SU-DHL-6 (cell line): Measurements from ENCODE around the gene SLC16A3.
A peak's percentile ranks its signal among the peaks of the same experiment; 100 is the strongest.

Experiments
- H2AFZ ChIP-seq: fragments of 200-600 bp; sonication (generic); 2 replicates; pipeline ENCODE4 v1.6.1; 2014; ENCODE audit warnings: low read depth, mild to moderate bottlenecking, moderate library complexity, mixed read lengths, antibody characterized with exemption, low read length; ENCODE audit not compliant: severe bottlenecking
- H3F3A ChIP-seq: fragments of 200-600 bp; shearing (Covaris generic); 2 replicates; pipeline ENCODE4 v1.6.0; 2016; ENCODE audit warnings: antibody characterized with exemption, mild to moderate bottlenecking; ENCODE audit not compliant: insufficient read depth
- H3K27ac ChIP-seq: fragments of 200-600 bp; sonication (generic); 2 replicates; pipeline ENCODE4 v1.5.1; 2016; ENCODE audit warnings: low read depth, mild to moderate bottlenecking, low read length, moderate library complexity, mixed read lengths
- H3K27me3 ChIP-seq: fragments of 200-600 bp; sonication (generic), shearing (Covaris generic); 2 replicates; pipeline ENCODE4 v1.6.0; 2014; ENCODE audit warnings: mild to moderate bottlenecking, low read length
- H3K36me3 ChIP-seq: fragments of 200-600 bp; sonication (generic); 2 replicates; pipeline ENCODE4 v1.6.1; 2014; ENCODE audit warnings: mild to moderate bottlenecking, low read length, mixed read lengths
- H3K4me2 ChIP-seq: fragments of 300-600, 200-600 bp; shearing (Covaris generic), sonication (generic); 2 replicates; pipeline ENCODE4 v1.6.0; 2014; ENCODE audit warnings: low read length, low read depth, mild to moderate bottlenecking; ENCODE audit not compliant: poor library complexity, severe bottlenecking
- H3K4me3 ChIP-seq: fragments of 200-600 bp; sonication (generic); 2 replicates; pipeline ENCODE4 v1.5.1; 2014; ENCODE audit warnings: antibody characterized with exemption, low read length, mild to moderate bottlenecking, mixed read lengths; ENCODE audit not compliant: insufficient read depth, poor library complexity, severe bottlenecking
- H3K79me2 ChIP-seq: fragments of 200-600 bp; sonication (generic); 2 replicates; pipeline ENCODE4 v1.6.1; 2014; ENCODE audit warnings: mild to moderate bottlenecking, low read length, moderate library complexity; ENCODE audit not compliant: insufficient read depth
- H3K9ac ChIP-seq: fragments of 200-600 bp; sonication (generic); 2 replicates; pipeline ENCODE4 v1.7.0; 2014; ENCODE audit warnings: mild to moderate bottlenecking, low read length
- H3K9me2 ChIP-seq: fragments of 200-600 bp; sonication (generic); replicated peaks from 2 replicates; pipeline ENCODE4 v1.6.1; 2014; ENCODE audit warnings: low read length; ENCODE audit not compliant: insufficient read depth
- H3K9me3 ChIP-seq: fragments of 200-600 bp; sonication (generic); 2 replicates; pipeline ENCODE4 v1.6.1; 2014; ENCODE audit warnings: low read length, mixed read lengths; ENCODE audit not compliant: insufficient read depth
- H4K20me1 ChIP-seq: fragments of 200-600 bp; sonication (generic); 2 replicates; pipeline ENCODE4 v1.6.1; 2014; ENCODE audit warnings: low read depth, mild to moderate bottlenecking, antibody characterized with exemption, low read length, moderate library complexity, mixed read lengths
- CTCF ChIP-seq: fragments of 200-600 bp; sonication (generic); IDR thresholded peaks from one replicate; pipeline ENCODE4 v1.5.1; 2017; ENCODE audit warnings: antibody characterized with exemption, mild to moderate bottlenecking, low read length, moderate library complexity; ENCODE audit not compliant: insufficient read depth, poor library complexity, severe bottlenecking
- EZH2phosphoT487 ChIP-seq: fragments of 200-600 bp; sonication (generic), shearing (Covaris generic); conservative IDR thresholded peaks from 2 replicates; pipeline ENCODE4 v1.6.1; 2018; ENCODE audit warnings: mild to moderate bottlenecking, antibody characterized with exemption, low read length, moderate library complexity, mixed read lengths

SLC16A3 gene

DNA sequence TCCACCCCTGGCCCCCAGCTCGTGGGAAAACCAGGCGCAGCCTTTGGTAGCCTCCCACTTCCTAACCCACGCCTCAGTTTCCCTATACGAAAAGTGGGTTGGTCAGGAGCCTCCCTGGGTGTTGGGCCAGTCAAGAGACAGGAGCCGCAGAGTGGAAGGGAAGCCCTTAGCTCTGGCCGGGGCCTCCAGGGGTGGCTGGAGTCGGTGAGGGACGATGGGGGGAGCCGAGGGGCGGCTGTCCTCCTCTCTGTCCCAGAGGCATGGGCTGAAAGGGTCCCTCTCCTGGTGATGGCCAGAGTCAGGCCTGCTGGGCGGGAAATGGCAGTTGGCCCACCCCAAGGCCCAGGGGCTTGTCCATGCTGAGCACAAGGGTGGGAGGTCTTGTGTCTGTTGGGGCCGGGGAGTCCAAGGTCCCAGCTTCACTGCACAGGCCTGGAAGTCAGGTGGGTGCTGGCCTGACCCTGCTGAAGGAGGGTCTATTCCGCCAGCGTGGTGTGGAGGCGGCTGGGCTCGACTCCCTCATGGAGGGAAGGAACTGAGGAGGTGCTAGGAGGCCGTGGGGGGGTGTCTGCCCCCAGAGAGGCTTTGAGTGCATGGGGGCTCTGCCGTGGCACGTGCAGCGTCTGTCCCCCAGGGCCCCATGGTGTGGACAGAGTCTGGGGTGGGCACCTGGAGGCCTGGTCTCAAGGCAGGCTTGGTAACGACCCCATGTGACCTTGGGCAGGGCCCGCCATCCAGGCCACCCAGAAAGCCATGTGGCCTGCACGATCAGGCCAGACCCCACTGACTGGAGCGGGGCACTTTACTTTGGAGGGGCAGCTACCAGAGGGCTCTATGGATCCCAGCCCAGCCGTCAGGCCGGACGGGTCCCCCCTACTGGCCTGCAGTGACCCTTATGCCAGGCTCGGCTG is 1.1 kb downstream of the SLC16A3 start:
- no peak overlapping the region for H2AFZ ChIP-seq
- H3K27ac ChIP-seq: no peak overlapping the region

DNA sequence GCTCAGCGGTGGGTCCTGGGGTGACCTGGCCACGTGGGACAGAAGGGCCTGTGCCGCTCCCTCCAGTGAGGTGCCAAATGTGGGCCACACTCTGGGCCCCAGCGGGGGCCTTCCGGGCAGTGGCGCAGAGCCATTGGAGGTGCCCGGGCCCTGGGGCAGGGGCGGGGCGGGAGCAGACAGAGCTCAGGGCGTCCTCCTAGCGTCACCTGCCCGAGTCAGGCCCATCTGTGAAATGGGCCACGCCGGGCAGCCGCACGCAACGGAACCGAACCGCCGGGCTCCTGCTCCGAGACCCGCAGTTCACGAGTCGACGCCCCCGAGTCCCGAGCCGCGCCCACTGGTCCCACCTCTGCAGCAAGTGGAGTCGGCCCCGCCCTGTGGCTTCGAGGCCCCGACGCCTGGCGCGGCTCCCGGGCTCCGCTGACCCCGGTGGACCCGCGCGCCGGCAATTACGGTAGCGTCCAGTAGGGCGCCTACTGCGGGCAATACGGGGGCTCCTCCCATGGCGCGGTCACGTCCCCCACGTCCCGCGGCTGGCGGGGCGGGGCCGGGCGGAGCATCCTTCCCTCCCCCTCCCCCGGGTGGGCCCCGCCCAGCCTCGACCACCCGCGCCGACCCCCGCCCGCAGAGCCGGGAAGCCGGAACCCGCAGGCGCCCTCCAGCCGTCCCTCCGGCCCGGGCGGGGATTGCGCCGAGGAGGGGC is 1.9 kb downstream of the SLC16A3 start:
- H3K36me3 ChIP-seq: no peaks in the 10 kb centered on the region
- no peaks in the 10 kb centered on the region for H3K79me2 ChIP-seq
- no peaks in the 10 kb centered on the region for H3F3A ChIP-seq
- no peak overlapping the region for H2AFZ ChIP-seq
- no peaks in the 10 kb centered on the region for H3K9me2 ChIP-seq
- no peak overlapping the region for H3K9ac ChIP-seq
- no peaks in the 10 kb centered on the region for H4K20me1 ChIP-seq
- H3K4me2 ChIP-seq: peak overlapping the region; percentile 13
- no peak for TF ChIP-seq CTCF
- no peak for TF ChIP-seq EZH2phosphoT487
- no peak overlapping the region for H3K27ac ChIP-seq
- H3K9me3 ChIP-seq: no peaks in the 10 kb centered on the region
- H3K27me3 ChIP-seq: no peaks in the 10 kb centered on the region
- H3K4me3 ChIP-seq: no peak overlapping the region

More for the DNA sequence above, 1.1 kb downstream of the SLC16A3 start:
- Histone ChIP-seq H3K9me3 (no peaks in the 10 kb centered on the region), H3K27me3 (no peaks in the 10 kb centered on the region), H3F3A (no peaks in the 10 kb centered on the region), H3K36me3 (no peaks in the 10 kb centered on the region), H3K9me2 (no peaks in the 10 kb centered on the region), H3K79me2 (no peaks in the 10 kb centered on the region), H3K4me2 (peak overlapping the region; percentile 24), H4K20me1 (no peaks in the 10 kb centered on the region), H3K4me3 (no peak overlapping the region), H3K9ac (no peak overlapping the region)
- no peak for TF ChIP-seq CTCF
- TF ChIP-seq EZH2phosphoT487: no peak

- Histone ChIP-seq H3K4me2 (peak overlapping the region; percentile 13), H4K20me1 (no peaks in the 10 kb centered on the region), H3K79me2 (no peaks in the 10 kb centered on the region), H3K9me3 (no peaks in the 10 kb centered on the region), H3K36me3 (no peaks in the 10 kb centered on the region), H3K27ac (no peak overlapping the region), H3K9ac (no peak overlapping the region), H3K9me2 (no peaks in the 10 kb centered on the region), H2AFZ (no peak overlapping the region), H3F3A (no peaks in the 10 kb centered on the region), H3K27me3 (no peaks in the 10 kb centered on the region), H3K4me3 (no peak overlapping the region)
- TF ChIP-seq CTCF: no peak
- no peak for TF ChIP-seq EZH2phosphoT487
These were observed 2.4 kb downstream of the SLC16A3 start for GRCh38 chr17:82231312-82231561.
